ENCODE measurements around the gene RARA. TPM values are rescaled to one million over a fixed set of nuclear protein-coding genes. Genes with fewer than 3 reads are reported as not detected.

Gene RARA
- total RNA-seq, 4 donors from 2014 or later = 18.5 to 41.8 (median 28.5) TPM

DNA sequence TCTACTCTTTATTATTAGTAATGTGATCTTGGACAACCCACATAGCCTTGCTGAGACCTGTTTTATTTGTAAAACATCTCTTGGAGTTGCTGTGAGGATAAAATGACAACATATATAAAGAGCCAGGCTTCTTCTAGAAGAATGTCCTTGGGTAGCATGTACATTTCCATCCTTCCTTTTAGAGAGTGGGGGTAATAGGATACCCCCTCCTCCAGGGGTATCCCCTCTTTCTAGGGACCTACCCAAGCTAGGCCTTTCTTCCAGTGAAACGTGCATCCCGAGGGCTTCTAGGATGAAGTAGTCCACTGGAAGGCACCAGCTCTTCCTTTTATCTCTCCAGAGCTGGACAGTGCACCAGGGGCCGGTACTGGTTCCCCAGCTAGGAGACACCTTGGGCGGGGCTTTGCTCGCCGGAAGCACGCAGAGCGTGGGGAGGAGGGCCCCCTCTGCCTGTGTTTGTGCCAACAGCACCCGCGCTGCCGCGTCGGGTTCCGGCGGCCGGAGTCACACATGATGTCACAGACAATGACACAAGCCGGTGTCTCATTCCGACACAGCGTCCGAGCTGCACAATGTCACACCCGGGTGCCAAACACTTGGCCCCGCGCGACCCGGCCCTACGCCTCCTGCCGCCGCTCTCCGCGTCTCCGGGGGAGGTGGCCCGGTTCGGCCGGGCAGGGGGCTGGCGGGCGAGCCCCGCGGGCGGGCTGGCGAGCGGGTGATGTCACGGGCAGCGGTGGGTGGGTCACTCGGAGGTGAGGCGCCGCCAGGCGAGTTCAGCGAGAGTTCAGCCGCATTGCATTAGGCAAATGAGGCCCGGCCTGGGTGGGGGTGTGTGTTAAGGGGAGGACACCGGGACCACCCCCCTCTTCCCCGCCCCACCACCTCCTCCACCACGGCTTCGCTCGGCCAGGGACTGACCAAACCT, 32.2 kb downstream of the RARA start:
- H3K36me3 ChIP-seq = no peaks in the 10 kb centered on the region
- TF ChIP-seq EP300 (IDR thresholded peaks at IDR 0.05) = no peak
- TF ChIP-seq POLR2AphosphoS5 (IDR thresholded peaks at IDR 0.05) = peak; percentile 91
- peak; percentile 58 to 69 for TF ChIP-seq POLR2A (IDR thresholded peaks at IDR 0.05)
- TF ChIP-seq, protein P1, sequence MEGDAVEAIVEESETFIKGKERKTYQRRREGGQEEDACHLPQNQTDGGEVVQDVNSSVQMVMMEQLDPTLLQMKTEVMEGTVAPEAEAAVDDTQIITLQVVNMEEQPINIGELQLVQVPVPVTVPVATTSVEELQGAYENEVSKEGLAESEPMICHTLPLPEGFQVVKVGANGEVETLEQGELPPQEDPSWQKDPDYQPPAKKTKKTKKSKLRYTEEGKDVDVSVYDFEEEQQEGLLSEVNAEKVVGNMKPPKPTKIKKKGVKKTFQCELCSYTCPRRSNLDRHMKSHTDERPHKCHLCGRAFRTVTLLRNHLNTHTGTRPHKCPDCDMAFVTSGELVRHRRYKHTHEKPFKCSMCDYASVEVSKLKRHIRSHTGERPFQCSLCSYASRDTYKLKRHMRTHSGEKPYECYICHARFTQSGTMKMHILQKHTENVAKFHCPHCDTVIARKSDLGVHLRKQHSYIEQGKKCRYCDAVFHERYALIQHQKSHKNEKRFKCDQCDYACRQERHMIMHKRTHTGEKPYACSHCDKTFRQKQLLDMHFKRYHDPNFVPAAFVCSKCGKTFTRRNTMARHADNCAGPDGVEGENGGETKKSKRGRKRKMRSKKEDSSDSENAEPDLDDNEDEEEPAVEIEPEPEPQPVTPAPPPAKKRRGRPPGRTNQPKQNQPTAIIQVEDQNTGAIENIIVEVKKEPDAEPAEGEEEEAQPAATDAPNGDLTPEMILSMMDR (IDR thresholded peaks at IDR 0.05) = peak in 2 of 4 experiments; percentile 23 to 30
- no peaks in the 10 kb centered on the region for H3K9me3 ChIP-seq
- peaks cover 0 to 88% (median 39%) of the 10 kb centered on the region in 3 donors for H3K4me1 ChIP-seq
- peak overlapping the region; percentile 58 to 90 for H3K4me3 ChIP-seq
- peak; percentile 83 for ATAC-seq
- peak overlapping the region; percentile 84 to 99 (median 96) for H3K27ac ChIP-seq
- 0 to 1% methylated on average over 1 to 28 of the region's 55 CpGs for WGBS, 2 donors (ENCODE audit: low coverage in 1 of 2)
- no peaks in the 10 kb centered on the region for H3K27me3 ChIP-seq

DNA sequence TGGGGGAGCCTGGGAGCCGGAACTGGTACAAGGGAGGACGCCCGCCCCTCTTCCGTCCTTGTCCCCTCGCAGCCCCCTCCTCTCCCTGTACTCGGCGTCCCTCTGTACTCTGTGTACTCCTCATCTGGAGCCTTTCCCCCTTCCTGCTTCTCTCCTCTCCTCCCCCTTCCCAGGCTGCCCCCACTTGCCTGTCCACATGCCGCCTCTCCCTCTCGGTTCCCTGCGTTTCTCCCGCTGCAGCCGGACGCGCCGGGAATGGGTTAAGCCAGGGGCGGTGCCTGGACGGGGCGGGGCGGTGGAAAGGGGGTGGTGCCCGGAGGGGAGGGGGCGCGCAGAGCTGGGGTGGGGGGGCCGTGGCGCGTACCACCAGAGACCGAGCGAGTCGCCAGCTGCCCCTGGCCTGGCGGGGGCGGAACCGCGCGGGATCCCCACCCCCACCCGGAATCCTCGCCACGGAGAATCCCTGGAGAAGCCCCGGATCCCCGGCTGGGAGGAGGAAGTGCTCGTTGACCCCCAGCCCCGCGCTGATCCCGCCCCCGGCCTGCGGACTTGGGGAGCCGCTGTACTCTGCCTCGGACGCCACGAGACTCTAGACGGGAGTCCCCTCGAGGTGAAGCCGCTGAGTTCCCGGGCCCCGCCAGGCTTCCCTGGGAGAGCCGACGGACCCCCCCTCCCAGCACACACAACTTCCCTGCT, 33.0 kb downstream of the RARA start:
- TF ChIP-seq, protein P1 (IDR thresholded peaks at IDR 0.05) = no peak
- peak; percentile 71 for TF ChIP-seq POLR2AphosphoS5 (IDR thresholded peaks at IDR 0.05)
- Histone ChIP-seq H3K4me1 (peaks cover 6 to 88% (median 41%) of the 10 kb centered on the region in 3 donors), H3K27me3 (no peaks in the 10 kb centered on the region), H3K9me3 (no peaks in the 10 kb centered on the region), H3K27ac (peak overlapping the region; percentile 84 to 99 (median 96)), H3K36me3 (no peaks in the 10 kb centered on the region), H3K4me3 (peak overlapping the region; percentile 58 to 90)
- WGBS, 2 donors (ENCODE audit: low coverage in 1 of 2) = 2% methylated on average over 7 of the region's 55 CpGs; no CpG with 5 or more reads in 1 of the 2 donors
- peak; percentile 63 for ATAC-seq

DNA sequence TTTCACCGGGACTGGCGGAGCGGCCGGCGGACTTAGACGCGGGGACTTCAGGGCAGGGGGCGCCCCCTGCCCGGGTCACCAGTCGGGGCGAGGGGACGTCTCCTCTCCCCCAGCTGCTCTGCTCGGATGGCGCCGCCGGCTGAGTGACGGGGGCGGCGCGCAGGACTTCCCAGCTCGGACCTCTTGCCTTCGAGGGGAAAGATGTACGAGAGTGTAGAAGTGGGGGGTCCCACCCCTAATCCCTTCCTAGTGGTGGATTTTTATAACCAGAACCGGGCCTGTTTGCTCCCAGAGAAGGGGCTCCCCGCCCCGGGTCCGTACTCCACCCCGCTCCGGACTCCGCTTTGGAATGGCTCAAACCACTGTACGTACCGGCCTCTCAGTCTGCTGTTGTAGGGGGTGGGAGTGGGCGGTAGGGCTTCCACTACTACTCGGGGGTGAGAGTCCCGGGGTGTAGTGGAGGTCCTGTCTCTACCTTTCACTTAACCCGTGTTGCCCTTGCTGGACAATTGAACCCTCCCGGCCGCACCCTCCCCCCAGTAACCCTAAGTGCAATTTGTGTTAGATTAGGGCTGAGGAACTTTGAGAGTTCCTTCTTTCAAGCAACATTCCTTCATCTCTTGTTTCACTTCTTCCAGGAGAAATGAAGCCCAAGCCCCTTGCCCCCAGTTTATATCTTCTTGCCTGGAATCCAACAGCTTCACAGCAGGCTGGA, 33.7 kb downstream of the RARA start:
- H3K36me3 ChIP-seq = no peaks in the 10 kb centered on the region
- H3K27me3 ChIP-seq = no peaks in the 10 kb centered on the region
- H3K9me3 ChIP-seq = no peaks in the 10 kb centered on the region
- 0 to 5% methylated on average over 1 to 4 of the region's 38 CpGs for WGBS, 2 donors (ENCODE audit: low coverage in 1 of 2)
- peak overlapping the region; percentile 58 to 90 for H3K4me3 ChIP-seq
- H3K27ac ChIP-seq = peak overlapping the region; percentile 84 to 99 (median 96)
- H3K4me1 ChIP-seq = peaks cover 7 to 88% (median 41%) of the 10 kb centered on the region in 3 donors
- no peak for TF ChIP-seq POLR2AphosphoS5 (IDR thresholded peaks at IDR 0.05)
- TF ChIP-seq POLR2A (IDR thresholded peaks at IDR 0.05) = peak in 1 of 2 donors; percentile 7
- no peak for ATAC-seq

DNA sequence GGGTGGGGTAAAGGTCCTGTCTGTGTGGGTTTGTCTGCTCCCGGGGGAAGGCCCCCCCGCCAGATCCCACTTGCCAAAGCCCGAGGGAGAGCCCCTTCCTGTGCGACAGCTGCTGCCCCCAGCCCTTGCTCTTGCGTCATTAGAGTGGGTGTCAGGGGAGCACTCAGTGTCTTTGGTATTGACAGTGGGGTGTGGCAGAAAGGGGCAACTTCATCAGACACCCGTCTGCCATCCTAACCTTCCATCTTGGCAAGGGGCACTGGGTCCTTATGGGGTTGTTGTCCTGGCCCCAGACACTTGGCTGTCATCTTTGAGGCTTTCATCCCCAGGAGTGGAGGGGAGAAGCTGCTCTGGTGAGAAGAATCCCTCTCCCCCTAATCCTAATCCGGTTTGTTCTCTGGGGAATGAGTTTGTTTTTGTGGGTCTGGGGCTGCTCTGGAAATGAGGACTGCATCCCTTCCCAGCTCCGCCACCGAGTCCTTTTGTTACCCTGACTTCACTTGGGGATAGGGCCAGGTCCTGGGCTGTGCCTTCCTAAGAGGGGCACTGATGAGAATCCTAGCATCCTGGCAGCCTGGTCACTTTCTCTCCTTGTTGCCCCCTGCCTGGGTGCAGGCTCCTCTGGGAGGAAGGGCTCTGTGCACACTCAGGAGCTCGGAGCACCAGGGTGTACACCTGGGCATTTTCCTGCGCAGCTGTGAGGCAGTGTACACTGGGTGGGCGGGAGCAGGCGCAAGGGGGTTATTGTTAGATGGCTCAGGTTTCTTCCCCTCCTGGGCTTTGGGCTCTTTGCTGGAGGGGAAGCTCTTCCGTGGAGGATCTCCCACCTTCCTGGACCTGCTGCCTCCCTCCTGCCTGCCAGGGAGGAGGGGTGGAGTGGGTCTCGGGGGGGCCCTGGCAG, 34.5 kb downstream of the RARA start:
- Histone ChIP-seq H3K27me3 (no peaks in the 10 kb centered on the region), H3K9me3 (no peaks in the 10 kb centered on the region), H3K4me3 (peak overlapping the region; percentile 58 to 90), H3K4me1 (peaks cover 10 to 88% (median 44%) of the 10 kb centered on the region in 3 donors), H3K36me3 (peaks cover 0 to 3% of the 10 kb centered on the region in 2 donors), H3K27ac (peak overlapping the region; percentile 84 to 99 (median 96))
- ATAC-seq = no peak
- no peak for TF ChIP-seq EP300 (IDR thresholded peaks at IDR 0.05)
- no peak for TF ChIP-seq POLR2AphosphoS5 (IDR thresholded peaks at IDR 0.05)
- TF ChIP-seq, protein P1 (IDR thresholded peaks at IDR 0.05) = no peak
- TF ChIP-seq POLR2A (IDR thresholded peaks at IDR 0.05) = no peak
- 19% methylated on average over 3 to 4 of the region's 15 CpGs for WGBS, 2 donors (ENCODE audit: low coverage in 1 of 2)

Measured in gastroesophageal sphincter (tissue), 4 donors.